IMR-90 (cell line): ENCODE measurements around the gene NR1I2. TPM values are rescaled to one million over a fixed set of nuclear protein-coding genes. Genes with fewer than 3 reads are reported as not detected.

Experiments
- ATAC-seq: fragments of 200-7000 bp; cut with Tn5 transposase; 2 replicates; pipeline ENCODE4 v1.9.1; 2020; ENCODE audit warnings: low read depth, mild to moderate bottlenecking, moderate library complexity
- BruUV-seq: library from RNA; stranded (reverse); fragments of 400-500 nt; replicated peaks from 2 replicates; lab custom pipeline; 2021; lab: Mats Ljungman, UMichigan
- CTCF ChIA-PET: fragments of 300-600 bp; formaldehyde crosslinking; extraction: SDS; loops from one replicate; lab custom pipeline; 2021; ENCODE audit warnings: antibody characterized with exemption; lab: Yijun Ruan, JAX
- POLR2A ChIA-PET: fragments of 300-600 bp; sonication (Branson Sonifier 250); formaldehyde crosslinking; loops from one replicate; lab custom pipeline; 2022; ENCODE audit warnings: antibody characterized with exemption; ENCODE audit not compliant: unreplicated experiment; lab: Charles Lee
- DNase-seq: peaks from one replicate; pipeline ENCODE4 v3.0.0; 2013
- H2AFZ ChIP-seq: replicated peaks from 2 replicates; pipeline ENCODE3; 2013; ENCODE audit warnings: low read length, mild to moderate bottlenecking; ENCODE audit not compliant: poor library complexity
- H2AK5ac ChIP-seq: 2 replicates; pipeline ENCODE4 v1.6.1; 2013; ENCODE audit warnings: low read depth, low read length, inconsistent platforms
- H2AK9ac ChIP-seq: replicated peaks from 2 replicates; pipeline ENCODE3; 2013; ENCODE audit warnings: mild to moderate bottlenecking, low read depth, low read length, moderate library complexity; ENCODE audit not compliant: poor library complexity
- H2BK120ac ChIP-seq: 2 replicates; pipeline ENCODE4 v1.6.1; 2013; ENCODE audit warnings: low read depth, low read length, inconsistent platforms
- H2BK15ac ChIP-seq: 3 replicates; pipeline ENCODE4 v1.6.1; 2013; ENCODE audit warnings: low read depth, low read length, inconsistent platforms
- H2BK20ac ChIP-seq: 2 replicates; pipeline ENCODE4 v1.6.1; 2013; ENCODE audit warnings: low read depth, mild to moderate bottlenecking, inconsistent platforms, low read length, moderate library complexity
- H2BK5ac ChIP-seq: 2 replicates; pipeline ENCODE4 v1.6.1; 2013; ENCODE audit warnings: mild to moderate bottlenecking, low read depth, low read length, inconsistent platforms; ENCODE audit not compliant: poor library complexity, severe bottlenecking
- H3K14ac ChIP-seq: replicated peaks from 2 replicates; pipeline ENCODE4 v1.6.1; 2013; ENCODE audit warnings: low read depth, low read length, inconsistent platforms
- H3K18ac ChIP-seq: 2 replicates; pipeline ENCODE4 v1.6.1; 2013; ENCODE audit warnings: low read depth, low read length, control low read depth
- H3K23ac ChIP-seq: 2 replicates; pipeline ENCODE4 v1.6.1; 2013; ENCODE audit warnings: low read depth, low read length, inconsistent platforms
- H3K27ac ChIP-seq: 2 replicates; pipeline ENCODE4 v1.5.1; 2013; ENCODE audit warnings: mild to moderate bottlenecking, control low read depth, low read length; ENCODE audit not compliant: insufficient read depth
- H3K27me3 ChIP-seq: 2 replicates; pipeline ENCODE4 v1.6.1; 2013; ENCODE audit warnings: low read length; ENCODE audit not compliant: control insufficient read depth, insufficient read depth
- H3K36me3 ChIP-seq: 2 replicates; pipeline ENCODE4 v1.6.1; 2013; ENCODE audit warnings: low read length, mixed read lengths; ENCODE audit not compliant: control insufficient read depth, insufficient read depth
- H3K4ac ChIP-seq: 2 replicates; pipeline ENCODE4 v1.6.1; 2013; ENCODE audit warnings: low read depth, low read length, inconsistent platforms
- H3K4me1 ChIP-seq: 2 replicates; pipeline ENCODE4 v1.6.1; 2013; ENCODE audit warnings: low read length, mixed read lengths; ENCODE audit not compliant: control insufficient read depth, insufficient read depth
- H3K4me2 ChIP-seq: 2 replicates; pipeline ENCODE4 v1.6.1; 2013; ENCODE audit warnings: low read depth, mild to moderate bottlenecking, control low read depth, low read length, moderate library complexity
- H3K4me3 ChIP-seq: 2 replicates; pipeline ENCODE4 v1.5.1; 2013; ENCODE audit warnings: low read depth, mild to moderate bottlenecking, control low read depth, low read length, moderate library complexity; ENCODE audit not compliant: insufficient read depth
- H3K56ac ChIP-seq: 2 replicates; pipeline ENCODE4 v1.6.1; 2013; ENCODE audit warnings: low read length, inconsistent platforms; ENCODE audit not compliant: insufficient read depth; ENCODE audit errors: extremely low read depth
- H3K79me1 ChIP-seq, 2 experiments: 2 replicates each; pipeline ENCODE4 v1.6.1; 2013; ENCODE audit warnings: low read length in 2 of 2, inconsistent platforms in 1 of 2, low read depth in 1 of 2
- H3K9ac ChIP-seq: 2 replicates; pipeline ENCODE4 v1.6.1; 2013; ENCODE audit warnings: low read depth, low read length, control low read depth
- H3K9me1 ChIP-seq: 2 replicates; pipeline ENCODE4 v1.6.1; 2013; ENCODE audit warnings: low read length, inconsistent platforms; ENCODE audit not compliant: insufficient read depth
- H3K9me3 ChIP-seq: 2 replicates; pipeline ENCODE4 v1.6.1; 2013; ENCODE audit warnings: low read length; ENCODE audit not compliant: control insufficient read depth, insufficient read depth
- H4K20me1 ChIP-seq: 2 replicates; pipeline ENCODE4 v1.6.1; 2013; ENCODE audit warnings: low read length, inconsistent platforms; ENCODE audit not compliant: insufficient read depth
- H4K5ac ChIP-seq: 2 replicates; pipeline ENCODE4 v1.6.1; 2013; ENCODE audit warnings: mild to moderate bottlenecking, low read depth, low read length, control low read depth
- H4K8ac ChIP-seq, 2 experiments: 2 replicates each; pipeline ENCODE4 v1.6.1; 2013; ENCODE audit warnings: low read depth in 2 of 2, low read length in 2 of 2, control low read depth in 1 of 2, inconsistent platforms in 1 of 2
- H4K91ac ChIP-seq: 2 replicates; pipeline ENCODE4 v1.6.1; 2013; ENCODE audit warnings: low read depth, low read length, inconsistent platforms; ENCODE audit not compliant: insufficient read depth
- CHD1 ChIP-seq: IDR thresholded peaks from 2 replicates; pipeline ENCODE4 v1.6.1; 2012; ENCODE audit warnings: low read depth, low read length, improper control_type of control experiment
- MAZ ChIP-seq: IDR thresholded peaks from 2 replicates; pipeline ENCODE4 v1.6.1; 2012; ENCODE audit warnings: low read depth, mild to moderate bottlenecking, low read length, improper control_type of control experiment, moderate library complexity, borderline replicate concordance
- POLR2A ChIP-seq: IDR thresholded peaks from 2 replicates; pipeline ENCODE4 v1.6.1; 2012; ENCODE audit warnings: mild to moderate bottlenecking, low read depth, low read length
- RFX5 ChIP-seq: IDR thresholded peaks from 2 replicates; pipeline ENCODE4 v1.8.0; 2012; ENCODE audit warnings: low read depth, mild to moderate bottlenecking, low read length, moderate library complexity
- USF2 ChIP-seq: fragments of 150-350 bp; IDR thresholded peaks from 2 replicates; pipeline ENCODE4 v1.6.1; 2017; ENCODE audit warnings: mild to moderate bottlenecking, antibody characterized with exemption, low read length, low read depth
- WGBS, 2 experiments: methylation state at CpG; one replicate each; pipeline versions ENCODE4 v1.1.5 to v1.1.7; 2013; ENCODE audit warnings: missing lambda C conversion rate in 2 of 2; ENCODE audit not compliant: insufficient read length in 1 of 2; ENCODE audit errors: extremely low coverage in 2 of 2; 5-methylcytosine and 5-hydroxymethylcytosine counted together
- dilution Hi-C: fragments of 300-500 bp; cut with HindIII; formaldehyde crosslinking; loops from one replicate; pipeline ENCODE4 v1.14.3; 2018; ENCODE audit warnings: low sequenced_read_pairs; ENCODE audit not compliant: unreplicated experiment
- in situ Hi-C: fragments of 300-500 bp; cut with MboI; formaldehyde crosslinking; loops from 3 replicates; pipeline ENCODE4 v1.14.3; 2019; ENCODE audit warnings: low sequenced_read_pairs, inconsistent platforms, mixed read lengths
- intact Hi-C: fragments of 100-400 bp; cut with micrococcal nuclease; formaldehyde crosslinking; loops from 2 replicates; pipeline ENCODE4 v1.10.0; 2022
- polyA plus RNA-seq, 3 experiments: library from polyadenylated mRNA; depleted of rRNA; stranded (reverse); fragments of >200 nt; gene quantifications; 2 replicates each; pipeline ENCODE4 v1.2.3, GENCODE V29; 2012; ENCODE audit warnings: low replicate concordance in 1 of 3
- total RNA-seq: library from RNA; depleted of rRNA; stranded (reverse); fragments of >200 nt; gene quantifications from 2 replicates; pipeline ENCODE4 v1.2.3, GENCODE V29; 2012

NR1I2 gene
- total and polyA plus RNA-seq, 2 of the 4 experiments (the other 2 are of a cell fraction), result not detected

DNA sequence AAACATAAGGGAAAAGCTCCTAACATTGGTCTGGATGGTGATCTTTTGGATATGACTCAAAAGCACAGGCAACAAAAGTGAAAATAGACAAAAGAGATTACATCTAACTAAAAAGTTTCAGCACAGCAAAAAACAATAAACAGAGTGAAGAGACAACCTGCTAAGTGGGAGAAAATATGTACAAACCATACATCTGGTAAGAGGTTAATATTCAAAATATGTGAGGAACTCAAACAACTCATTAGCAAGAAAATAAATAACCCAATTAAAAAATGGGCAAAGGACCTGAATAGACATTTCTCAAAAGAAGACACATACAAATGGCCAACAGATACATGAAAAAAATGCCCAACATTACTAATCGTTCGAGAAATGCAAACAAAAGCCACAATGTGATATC lies 19.0 kb upstream of the NR1I2 start:
- no peak overlapping the region for H2AFZ ChIP-seq
- no peak overlapping the region for H3K18ac ChIP-seq
- no peak overlapping the region for H3K4ac ChIP-seq
- no peak overlapping the region for H2BK15ac ChIP-seq
- no peak overlapping the region for H2BK120ac ChIP-seq
- in situ Hi-C loops (no loop called here), intact Hi-C loops (no loop called here), dilution Hi-C loops (no loop called here)
- H3K9me3 ChIP-seq, result no peaks in the 10 kb centered on the region
- no peak overlapping the region for H2BK20ac ChIP-seq
- H3K36me3 ChIP-seq, result no peaks in the 10 kb centered on the region
- no peak overlapping the region for H3K27ac ChIP-seq
- no peak for ATAC-seq
- H3K56ac ChIP-seq, result no peak overlapping the region
- H3K9me1 ChIP-seq, result no peaks in the 10 kb centered on the region
- H3K23ac ChIP-seq, result no peak overlapping the region
- no peak overlapping the region for H3K4me3 ChIP-seq
- no peaks in the 10 kb centered on the region; the same call in 1 of the 2 replicates for H3K27me3 ChIP-seq
- no CpG with 5 or more reads among the region's 2 CpGs for WGBS, 2 experiments
- no peak overlapping the region for H3K9ac ChIP-seq
- no peak overlapping the region for H2AK5ac ChIP-seq
- H3K14ac ChIP-seq, result no peak overlapping the region
- no TSS peak for BruUV-seq
- H4K20me1 ChIP-seq, result no peaks in the 10 kb centered on the region
- TF ChIP-seq USF2 (no peak), CHD1 (no peak), RFX5 (no peak), MAZ (no peak), POLR2A (no peak)
- H3K79me1 ChIP-seq, result no peaks in the 10 kb centered on the region
- H4K91ac ChIP-seq, result no peak overlapping the region
- H2AK9ac ChIP-seq, result no peak overlapping the region
- POLR2A ChIA-PET, result no interaction called here
- no peak overlapping the region for H4K5ac ChIP-seq
- H3K4me1 ChIP-seq, result no peaks in the 10 kb centered on the region
- CTCF ChIA-PET, result no interaction called here
- no peak overlapping the region for H2BK5ac ChIP-seq
- no peak overlapping the region for H3K4me2 ChIP-seq
- H4K8ac ChIP-seq, result no peak overlapping the region
- no peak for DNase-seq
